Measurements from ENCODE around the gene PTPRN2.

- TF ChIP-seq CTCF (conservative IDR thresholded peaks at IDR 0.05 in 1 of 2, IDR thresholded peaks at IDR 0.05 in 1 of 2; ENCODE audit: extremely low read depth in 1 of 2, insufficient read depth in 1 of 2, low read depth in 1 of 2, low read length in 2 of 2) (no peak), EZH2 (IDR thresholded peaks at IDR 0.05; ENCODE audit: borderline replicate concordance, low read length) (no peak)
Observed at GRCh38 chr7:158579662-158580646, 7.7 kb downstream of the PTPRN2 start.

Data from mammary epithelial cell (primary cell).